GM18520 (cell line): Measurements from ENCODE around the gene IKZF3.
"Not testable (repeated sequence)": the region's sequence is repeated elsewhere in the genome, so short reads cannot be mapped to it uniquely, and the experiment has no call there.

Experiments
- ATAC-seq: cut with Tn5 transposase; IDR thresholded peaks from one replicate; pipeline ENCODE4 v1.9.1; 2021; ENCODE audit not compliant: unreplicated experiment

Gene IKZF3

DNA sequence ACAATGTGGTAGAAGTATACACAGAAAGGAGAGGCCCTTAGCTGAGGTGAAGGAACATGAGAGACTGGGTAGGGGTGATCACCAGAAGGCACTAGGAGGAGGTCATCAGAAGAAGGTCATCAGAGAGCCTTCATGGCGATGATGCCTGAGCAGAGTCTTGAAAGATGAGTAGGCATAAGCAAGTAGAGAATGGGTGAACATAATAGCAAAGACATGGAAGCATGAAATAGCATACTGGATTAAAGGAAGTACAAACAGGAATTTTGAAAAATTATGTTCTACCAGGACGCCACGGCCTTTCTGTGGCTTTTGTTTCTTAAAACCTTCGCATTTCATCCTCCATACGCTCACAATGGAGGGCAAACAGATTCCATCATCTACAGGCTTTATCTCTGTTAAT is 2.9 kb downstream of the IKZF3 start:
- ATAC-seq: no peak

DNA sequence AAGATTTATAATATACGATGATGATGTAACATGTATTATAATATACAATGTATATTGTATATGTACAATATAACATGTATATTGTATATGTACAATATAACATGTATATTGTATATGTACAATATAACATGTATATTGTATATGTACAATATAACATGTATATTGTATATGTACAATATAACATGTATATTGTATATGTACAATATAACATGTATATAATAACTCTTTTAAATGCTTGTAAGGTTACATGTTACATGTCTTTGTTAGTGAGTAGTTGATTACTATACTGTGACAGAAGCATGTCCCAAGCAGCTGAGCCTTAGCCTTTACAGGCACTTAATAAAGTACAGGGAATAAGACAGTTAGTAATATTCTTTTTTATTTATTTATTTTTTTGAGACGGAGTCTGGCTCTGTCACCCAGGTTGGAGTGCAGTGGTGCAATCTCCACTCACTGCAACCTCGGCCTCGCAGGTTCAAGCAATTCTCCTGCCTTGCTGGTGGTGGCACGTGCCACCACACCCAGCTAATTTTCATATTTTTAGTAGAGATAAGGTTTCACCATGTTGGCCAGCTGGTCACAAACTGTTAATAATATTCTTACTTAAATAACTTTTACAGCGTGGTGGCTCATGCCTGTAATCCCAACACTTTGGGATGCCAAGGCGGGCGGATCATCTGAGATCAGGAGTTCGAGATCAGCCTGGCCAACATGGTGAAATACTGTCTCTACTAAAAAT is 8.0 kb downstream of the IKZF3 start:
- ATAC-seq: not testable (repeated sequence)

- no peak for ATAC-seq
These were observed 9.2 kb downstream of the IKZF3 start for GRCh38 chr17:39854909-39855308.

DNA sequence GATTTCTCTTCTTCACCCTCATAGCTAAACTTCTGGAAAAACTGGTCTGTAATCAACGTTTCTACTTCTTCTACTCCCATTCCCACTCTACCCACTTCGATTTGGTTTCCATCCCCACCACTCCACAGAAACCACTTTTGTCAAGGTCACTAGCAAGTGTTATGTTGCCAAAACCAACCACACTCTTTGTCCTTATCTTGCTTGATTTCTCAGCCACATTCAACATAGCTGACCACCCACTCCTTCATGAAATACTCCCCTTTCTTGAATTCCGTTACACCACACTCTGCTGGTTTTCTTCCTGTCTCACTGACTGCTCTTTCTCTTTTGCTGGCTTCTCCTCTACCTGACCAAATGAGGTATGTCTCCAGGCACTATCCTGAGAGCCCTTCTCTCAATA is 11.9 kb downstream of the IKZF3 start:
- ATAC-seq: no peak

- ATAC-seq: not testable (repeated sequence)
These were observed 13.9 kb downstream of the IKZF3 start for GRCh38 chr17:39850186-39850585.

DNA sequence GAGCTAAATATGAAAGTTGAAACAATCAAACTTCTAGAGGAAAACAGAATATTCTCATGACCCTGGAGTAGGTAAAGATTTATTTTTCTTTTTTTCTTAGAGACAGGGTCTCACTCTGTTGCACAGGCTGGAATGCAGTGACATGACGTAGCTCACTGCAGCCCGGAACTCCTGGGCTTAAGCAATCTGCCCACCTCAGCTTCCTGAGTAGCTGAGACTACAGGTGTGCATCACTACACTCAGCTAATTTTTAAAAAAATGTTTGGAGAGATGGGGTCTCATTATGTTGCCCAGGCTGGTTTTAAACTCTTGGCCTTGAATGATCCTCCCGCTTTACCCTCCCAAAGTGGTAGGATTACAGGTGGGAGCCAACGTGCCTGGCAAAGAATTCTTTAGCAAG is 15.5 kb downstream of the IKZF3 start:
- ATAC-seq: no peak

DNA sequence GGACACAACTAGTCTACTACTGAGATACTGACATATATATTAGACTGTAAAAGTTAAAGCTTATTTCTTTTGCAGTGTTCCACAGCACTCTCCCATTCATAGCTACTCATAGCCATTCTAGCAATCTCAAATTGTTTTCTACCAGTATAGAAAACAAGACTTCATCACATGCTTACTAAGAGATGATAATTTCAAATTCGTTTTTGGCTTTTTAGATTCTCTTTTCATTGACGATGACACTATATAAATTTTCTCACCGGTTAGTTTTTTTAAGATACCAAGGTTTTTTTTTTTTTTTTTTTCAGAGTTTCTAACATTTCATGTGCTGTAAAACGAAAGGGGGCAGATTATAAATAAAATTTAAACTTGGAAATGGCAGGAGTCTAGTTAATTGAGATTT is 17.9 kb downstream of the IKZF3 start:
- ATAC-seq: no peak

- no peak for ATAC-seq
These were observed 18.9 kb downstream of the IKZF3 start for GRCh38 chr17:39845052-39845846.

DNA sequence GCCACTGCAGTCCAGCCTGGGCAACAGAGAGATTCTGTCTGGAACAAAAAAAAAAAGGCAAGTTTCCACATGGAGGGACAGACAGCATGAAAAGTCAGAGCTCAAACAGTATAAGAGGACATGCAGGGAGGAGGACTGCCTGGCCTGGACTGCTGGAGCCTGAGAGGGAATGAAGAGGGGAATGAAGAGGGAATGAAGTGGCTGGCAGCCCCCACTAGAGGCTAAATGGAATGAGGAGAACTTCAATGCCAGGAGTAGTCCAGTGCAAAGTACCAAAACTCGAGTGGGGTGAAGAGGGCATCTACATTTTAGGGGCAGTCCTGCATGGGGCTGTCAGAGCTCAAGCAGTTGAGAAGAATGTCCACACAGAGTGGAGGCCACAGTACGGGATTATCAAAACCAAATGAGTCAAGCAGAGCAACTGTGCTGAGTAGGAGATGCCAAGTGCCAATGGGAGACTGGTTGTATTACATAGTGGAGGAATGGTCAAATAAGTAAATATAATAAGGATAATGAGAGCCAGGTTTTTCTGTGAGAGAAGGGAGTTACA is 22.9 kb downstream of the IKZF3 start:
- ATAC-seq: no peak

DNA sequence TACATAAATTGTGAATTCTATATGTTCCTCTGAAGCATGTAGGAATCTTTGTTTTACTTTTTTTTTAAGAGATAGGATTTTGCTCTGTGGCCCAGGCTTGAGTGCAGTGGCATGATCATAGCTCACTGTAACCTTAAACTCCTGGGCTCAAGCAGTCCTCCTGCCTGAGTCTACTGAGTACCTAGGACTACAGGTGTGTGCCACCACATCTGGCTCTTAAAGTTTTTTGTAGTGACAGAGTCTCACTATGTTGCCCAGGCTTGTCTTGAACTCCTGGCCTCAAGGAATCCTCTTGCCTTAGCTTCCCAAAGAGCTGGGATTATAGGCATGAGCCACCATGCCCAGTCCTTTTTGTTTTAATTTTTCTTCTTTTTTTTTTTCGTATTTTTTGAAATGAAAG is 25.3 kb downstream of the IKZF3 start:
- no peak for ATAC-seq

GRCh38 chr17:39838057-39838456 is 26.1 kb downstream of the IKZF3 start:
- ATAC-seq: no peak

GRCh38 chr17:39836117-39836516 is 28.0 kb downstream of the IKZF3 start:
- no peak for ATAC-seq

DNA sequence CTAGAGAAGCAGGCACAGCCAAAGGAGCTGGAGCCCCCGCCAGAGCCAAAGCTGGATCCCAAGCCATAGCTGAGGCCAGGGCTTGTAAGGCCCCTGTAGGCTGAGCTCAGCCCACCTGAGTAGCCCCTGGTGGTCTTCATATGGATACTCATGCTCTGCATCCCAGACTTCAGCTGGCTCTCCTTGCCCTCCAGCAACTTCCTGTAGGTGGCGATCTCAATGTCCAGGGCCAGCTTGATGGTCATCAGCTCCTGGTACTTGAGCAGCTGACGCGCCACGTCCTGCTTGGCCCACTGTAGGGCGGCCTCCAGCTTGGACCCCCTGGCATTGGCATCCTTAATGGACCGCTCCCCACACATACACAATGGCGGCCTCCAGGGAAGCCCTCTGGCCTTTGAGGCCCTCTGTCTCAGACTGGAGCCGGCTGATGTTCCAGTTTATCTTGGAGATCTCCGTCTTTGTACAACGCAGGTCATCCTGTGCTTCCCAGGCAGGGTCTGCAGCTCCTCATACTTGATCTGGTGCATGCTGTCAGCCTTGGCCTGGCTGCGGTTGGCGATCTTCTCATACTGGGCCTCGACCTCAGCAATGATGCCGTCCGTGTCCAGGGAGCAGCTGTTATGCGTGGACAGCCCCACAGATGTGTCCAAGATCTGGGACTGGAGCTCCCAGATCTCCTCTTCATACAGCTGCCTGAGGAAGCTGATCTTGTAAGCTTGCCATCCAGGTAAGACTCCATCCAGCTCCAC is 28.9 kb downstream of the IKZF3 start:
- no peak for ATAC-seq

GRCh38 chr17:39834017-39834416 is 30.1 kb downstream of the IKZF3 start:
- ATAC-seq: no peak

DNA sequence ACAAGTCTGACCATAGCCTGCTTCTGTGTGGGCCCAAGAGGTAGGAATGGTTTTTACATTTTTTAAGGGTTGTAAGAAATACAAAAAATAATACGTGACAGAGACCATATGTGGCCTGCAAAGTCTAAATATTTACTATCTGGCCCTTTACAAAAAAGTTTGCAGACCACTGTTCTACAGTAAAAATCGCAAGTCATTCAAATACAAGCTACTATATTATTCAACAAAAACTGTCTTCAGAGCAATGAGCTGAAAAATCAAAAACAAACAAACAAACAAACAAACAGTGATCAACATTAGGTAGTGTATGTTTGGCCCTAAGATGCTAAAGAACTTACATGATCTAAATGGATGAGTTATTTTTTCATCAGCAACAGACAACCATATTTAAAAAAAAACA is 32.5 kb downstream of the IKZF3 start:
- no peak for ATAC-seq

DNA sequence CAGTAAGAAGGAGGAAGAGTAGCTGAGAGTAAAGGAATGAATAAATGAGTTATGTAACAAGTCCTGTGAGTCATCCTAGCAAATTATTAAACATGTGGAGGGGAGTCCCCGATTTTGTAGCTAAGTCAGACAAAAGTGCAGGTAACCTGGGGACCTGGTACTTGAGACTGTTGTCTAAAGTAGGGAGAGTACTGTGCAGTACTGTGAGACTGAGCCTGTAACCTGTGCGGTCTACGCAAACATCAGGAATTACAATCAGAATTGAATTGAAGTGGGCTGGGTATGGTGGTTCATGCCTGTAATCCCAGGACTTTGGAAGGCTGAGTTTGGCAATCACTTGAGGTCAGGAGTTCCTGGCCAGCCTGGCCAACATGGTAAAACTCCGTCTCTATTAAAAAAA is 35.7 kb downstream of the IKZF3 start:
- no peak for ATAC-seq

DNA sequence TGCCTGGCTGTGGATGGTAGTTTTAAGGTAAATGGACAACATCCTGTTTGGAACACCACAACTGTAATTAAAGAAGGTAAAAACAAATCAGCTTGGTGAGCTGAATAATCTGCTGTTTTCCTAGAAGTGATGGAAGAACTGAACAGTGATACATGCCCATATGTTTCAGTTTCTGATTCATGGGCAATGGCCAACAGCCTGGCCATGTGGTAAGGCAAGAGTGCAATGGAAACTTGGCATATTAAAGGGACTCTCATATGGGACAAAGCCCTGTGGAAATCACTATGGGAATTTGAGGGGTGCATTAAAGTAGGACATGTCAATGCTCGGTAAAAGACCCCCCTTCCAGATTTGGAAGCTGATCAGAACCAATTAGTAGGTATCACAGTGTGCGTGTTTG is 37.8 kb downstream of the IKZF3 start:
- no peak for ATAC-seq

DNA sequence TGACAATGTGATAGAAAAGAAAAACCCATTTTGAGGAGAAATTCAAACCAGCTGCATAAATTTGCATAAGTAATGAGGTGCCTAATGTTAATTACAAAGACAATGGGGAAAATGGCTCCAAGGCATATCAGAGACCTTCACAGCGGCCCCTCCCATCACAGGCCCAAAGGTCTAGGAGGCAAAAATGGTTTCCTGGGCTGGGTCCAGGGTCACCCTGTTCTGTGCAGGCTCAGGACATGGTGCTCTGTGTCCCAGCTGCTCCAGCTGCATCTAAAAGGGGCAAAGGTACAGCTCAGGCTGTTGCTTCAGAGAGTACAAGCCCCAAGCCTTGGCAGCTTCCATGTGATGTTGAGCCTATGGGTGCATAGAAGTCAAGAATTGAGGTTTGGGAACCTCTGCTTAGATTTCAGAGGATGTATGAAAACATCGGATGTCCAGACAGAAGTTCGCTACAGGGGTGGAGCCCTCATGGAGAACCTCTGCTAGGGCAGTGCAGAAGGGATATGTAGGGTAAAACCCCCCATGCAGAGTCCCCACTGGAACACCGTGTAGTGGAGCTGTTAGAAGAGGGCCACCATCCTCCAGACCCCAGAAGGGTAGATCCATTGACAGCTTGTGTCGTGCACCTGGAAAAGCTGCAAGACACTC is 40.6 kb downstream of the IKZF3 start:
- ATAC-seq: no peak

DNA sequence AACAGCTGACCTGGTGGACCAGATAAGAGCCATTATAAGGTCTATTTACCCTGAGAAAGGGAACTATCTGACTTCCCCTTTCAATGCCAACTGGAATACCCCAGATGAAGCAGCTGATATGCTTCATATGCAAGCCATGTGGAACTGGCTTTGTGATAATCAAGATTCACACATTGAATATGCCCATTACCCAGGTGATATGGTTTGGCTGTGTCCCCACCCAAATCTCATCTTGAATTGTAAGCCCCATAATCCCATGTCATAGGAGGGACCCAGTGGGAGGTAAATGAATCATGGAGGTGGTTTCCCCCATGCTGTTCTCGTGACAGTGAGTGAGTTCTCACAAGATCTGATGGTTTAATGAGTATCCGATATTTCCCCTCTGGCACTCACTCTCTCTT is 42.1 kb downstream of the IKZF3 start:
- no peak for ATAC-seq

- ATAC-seq: no peak
These were observed 43.1 kb downstream of the IKZF3 start for GRCh38 chr17:39820987-39821386.

- no peak for ATAC-seq
These were observed 43.6 kb downstream of the IKZF3 start for GRCh38 chr17:39820541-39820940.
